Peyer's patch (tissue), 4 donors: ENCODE data around the gene NDUFV3.

Source experiments
- POLR2A ChIP-seq, 2 donors: fragments of 450-650 bp; IDR thresholded peaks; one replicate each; pipeline ENCODE4 v1.5.1; 2017; ENCODE audit warnings: antibody characterized with exemption in 2 of 2, mild to moderate bottlenecking in 2 of 2, moderate library complexity in 2 of 2
- TF ChIP-seq, protein P1 (sequence below), 6 experiments: fragments of 450-650 bp in 4 of 6; fragments of 200-600 bp in 2 of 6; sonication (generic) in 1 of 6; IDR thresholded peaks; one replicate each; pipeline ENCODE4 v1.5.1; 2017 to 2019; ENCODE audit warnings: antibody characterized with exemption in 6 of 6, mild to moderate bottlenecking in 3 of 6, moderate library complexity in 1 of 6

DNA sequence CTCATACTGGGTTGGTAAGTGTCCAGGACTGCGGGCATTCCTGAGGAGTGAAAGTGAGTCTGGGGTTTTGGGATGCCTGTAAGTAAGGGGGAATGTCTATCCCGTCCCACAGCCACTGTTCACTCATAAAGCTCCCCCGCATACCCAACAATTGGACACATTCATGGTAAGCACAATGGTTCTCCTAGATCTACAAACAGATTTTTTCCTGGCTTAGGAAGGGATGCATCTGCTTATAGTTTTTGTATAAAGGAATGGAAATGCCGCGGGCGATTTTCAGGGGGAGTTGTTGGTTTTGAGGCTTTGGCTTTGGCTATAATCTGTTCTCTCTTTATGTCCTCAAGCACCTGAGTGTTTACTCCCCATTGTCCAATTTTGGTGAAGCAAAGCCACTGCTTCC lies 25.2 kb downstream of the NDUFV3 start:
- TF ChIP-seq, protein P1, sequence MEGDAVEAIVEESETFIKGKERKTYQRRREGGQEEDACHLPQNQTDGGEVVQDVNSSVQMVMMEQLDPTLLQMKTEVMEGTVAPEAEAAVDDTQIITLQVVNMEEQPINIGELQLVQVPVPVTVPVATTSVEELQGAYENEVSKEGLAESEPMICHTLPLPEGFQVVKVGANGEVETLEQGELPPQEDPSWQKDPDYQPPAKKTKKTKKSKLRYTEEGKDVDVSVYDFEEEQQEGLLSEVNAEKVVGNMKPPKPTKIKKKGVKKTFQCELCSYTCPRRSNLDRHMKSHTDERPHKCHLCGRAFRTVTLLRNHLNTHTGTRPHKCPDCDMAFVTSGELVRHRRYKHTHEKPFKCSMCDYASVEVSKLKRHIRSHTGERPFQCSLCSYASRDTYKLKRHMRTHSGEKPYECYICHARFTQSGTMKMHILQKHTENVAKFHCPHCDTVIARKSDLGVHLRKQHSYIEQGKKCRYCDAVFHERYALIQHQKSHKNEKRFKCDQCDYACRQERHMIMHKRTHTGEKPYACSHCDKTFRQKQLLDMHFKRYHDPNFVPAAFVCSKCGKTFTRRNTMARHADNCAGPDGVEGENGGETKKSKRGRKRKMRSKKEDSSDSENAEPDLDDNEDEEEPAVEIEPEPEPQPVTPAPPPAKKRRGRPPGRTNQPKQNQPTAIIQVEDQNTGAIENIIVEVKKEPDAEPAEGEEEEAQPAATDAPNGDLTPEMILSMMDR (IDR thresholded peaks at IDR 0.05): no peak
- no peak for TF ChIP-seq POLR2A (IDR thresholded peaks at IDR 0.05)
